Stimulated activated CD4-positive, alpha-beta T cell treated with anti-CD3 and anti-CD28 coated beads, Interleukin-2, amount 100 ng/mL, for 24 hours (primary cell): ENCODE data around the gene SLF1.

Experiments
- DNase-seq, 2 donors: peaks; one replicate each; pipeline ENCODE4 v3.0.0-alpha.2; 2020

SLF1 gene

DNA sequence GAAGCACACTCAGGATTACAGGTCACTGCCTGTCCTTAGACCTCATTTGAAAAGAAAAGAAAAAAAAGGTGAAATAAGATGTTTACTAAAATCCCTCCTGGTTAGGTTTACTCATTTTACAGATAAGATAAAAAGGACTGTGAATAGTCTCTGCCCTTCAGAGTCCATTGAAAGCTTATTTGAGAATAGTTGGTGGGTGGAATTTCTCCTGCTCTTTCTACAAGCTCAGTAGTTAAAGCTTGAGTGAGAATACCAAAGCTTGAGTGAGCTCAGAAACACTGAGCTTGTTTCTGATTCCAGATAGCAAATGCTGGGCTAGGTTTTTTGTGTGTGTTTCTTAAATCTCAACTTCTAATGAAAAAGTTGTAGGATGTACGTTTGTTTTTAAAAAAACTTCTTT is 106.7 kb downstream of the SLF1 start:
- DNase-seq, result no peak

DNA sequence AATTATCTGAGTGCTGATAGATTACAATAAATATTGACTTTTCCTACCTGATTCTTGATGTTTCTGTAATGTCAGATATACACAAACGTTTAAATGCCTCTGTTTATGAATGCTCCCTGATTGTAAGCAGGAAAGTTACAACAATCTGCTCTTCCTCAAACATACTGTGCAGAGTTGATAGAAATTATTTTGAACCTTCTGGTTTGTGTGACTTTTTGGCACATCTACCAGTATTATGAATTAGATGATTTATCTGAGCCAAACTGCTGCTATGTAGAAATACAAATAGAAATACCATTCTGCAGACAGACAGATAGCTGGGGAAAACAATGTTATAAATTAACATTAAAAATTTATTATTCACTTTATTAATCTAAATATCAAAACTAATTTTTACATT is 113.0 kb downstream of the SLF1 start:
- DNase-seq, result no peak

DNA sequence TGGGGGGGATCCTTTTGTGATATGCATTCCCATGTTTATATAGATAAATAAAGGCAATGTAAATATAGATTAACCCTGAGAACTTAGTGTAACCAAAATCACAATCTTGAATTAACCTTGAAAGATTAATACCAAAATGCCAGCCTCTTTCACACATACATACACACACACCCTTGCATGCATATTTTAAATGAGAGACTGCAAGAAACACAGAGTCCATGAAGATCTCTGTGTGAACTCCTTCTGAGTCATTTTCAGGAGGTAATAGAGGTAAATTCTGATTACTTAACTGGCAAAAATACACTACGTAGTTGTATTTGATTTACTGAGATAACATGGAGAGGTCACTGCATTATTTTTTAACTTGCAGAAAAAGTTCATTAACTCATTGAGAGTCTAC is 118.0 kb downstream of the SLF1 start:
- DNase-seq, result no peak

GRCh38 chr5:94740286-94740685 is 121.8 kb downstream of the SLF1 start:
- DNase-seq, result no peak

- DNase-seq, result no peak
Observed at GRCh38 chr5:94742852-94743251, 124.4 kb downstream of the SLF1 start.

DNA sequence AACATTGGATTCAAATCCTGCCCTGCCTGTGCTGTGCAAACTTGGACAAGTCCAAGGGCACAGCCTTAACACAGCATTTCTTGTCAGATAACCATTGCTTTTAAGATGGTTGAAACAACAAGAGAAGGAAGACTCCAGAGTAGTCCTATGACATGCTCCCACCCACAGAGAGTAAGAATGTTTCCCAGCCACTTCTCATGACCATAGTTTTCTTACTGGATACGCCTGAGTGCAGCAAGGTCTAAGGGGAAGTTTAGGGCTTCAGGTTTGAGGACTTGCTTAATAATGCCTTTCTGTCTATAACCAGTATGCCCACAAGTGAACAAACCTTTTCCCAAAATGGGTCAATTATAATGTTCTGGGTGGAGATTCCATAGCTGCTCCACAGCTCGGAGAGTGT is 126.4 kb downstream of the SLF1 start:
- DNase-seq, result no peak

DNA sequence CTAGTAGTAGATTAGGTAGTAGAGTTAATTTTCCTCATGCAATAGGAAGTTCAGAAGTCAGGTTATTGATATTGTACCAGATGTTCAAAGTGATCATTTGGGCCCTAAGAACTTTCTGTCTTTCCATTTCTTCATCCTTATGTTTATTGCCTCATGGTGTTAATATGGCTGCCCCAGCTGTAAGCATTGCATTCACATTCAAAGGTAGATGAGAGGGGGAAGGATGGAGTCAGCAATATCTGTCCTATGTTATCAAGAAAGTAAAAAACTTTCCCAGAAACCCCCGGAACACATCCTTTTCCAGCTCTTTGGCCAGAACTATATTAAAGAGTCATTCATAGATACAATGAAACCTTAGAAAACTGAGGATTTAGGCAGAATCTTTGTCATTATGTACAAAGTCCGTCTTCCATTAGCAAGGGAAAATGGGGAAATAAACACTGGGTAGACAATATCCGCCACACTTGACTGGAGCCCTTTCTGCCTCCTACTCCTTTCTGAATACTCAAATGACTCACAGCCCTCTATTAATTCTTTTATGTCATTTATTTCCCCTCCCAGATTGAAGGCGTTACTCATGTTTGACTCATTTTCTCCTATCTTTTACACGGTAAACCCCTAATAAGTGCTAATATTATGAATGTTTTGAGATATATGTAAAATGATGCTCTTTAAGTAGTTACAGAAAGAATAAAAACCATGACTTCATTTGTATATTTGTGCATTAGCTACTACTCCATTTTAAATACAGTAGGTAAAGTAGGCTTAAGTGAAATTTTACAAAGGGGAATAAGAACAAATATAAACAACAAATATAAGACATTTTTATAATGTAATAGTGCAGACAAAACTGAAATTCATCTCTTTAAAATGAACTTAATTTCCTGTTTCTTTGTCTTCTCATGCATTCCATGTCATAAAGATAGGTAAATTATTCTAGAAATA is 127.6 kb downstream of the SLF1 start:
- no peak for DNase-seq

GRCh38 chr5:94746731-94747124 is 128.3 kb downstream of the SLF1 start:
- DNase-seq, result no peak
